Smooth muscle cell (in vitro differentiated cells): ENCODE measurements around the gene RHD. TPM values are rescaled to one million over a fixed set of nuclear protein-coding genes. Genes with fewer than 3 reads are reported as not detected.
"Not testable (repeated sequence)": the region's sequence is repeated elsewhere in the genome, so short reads cannot be mapped to it uniquely, and the experiment has no call there.

Experiments used
- DNase-seq: peaks from one replicate; lab custom pipeline; 2025; ENCODE audit not compliant: unreplicated experiment; lab: John Stamatoyannopoulos, UW
- H2AFZ ChIP-seq: fragments of 200-600 bp; sonication (generic); 2 replicates; pipeline ENCODE4 v1.6.0; 2016; ENCODE audit warnings: antibody characterized with exemption, low read depth, mild to moderate bottlenecking
- H3F3A ChIP-seq: fragments of 200-600 bp; sonication (generic); 2 replicates; pipeline ENCODE4 v1.6.0; 2017; ENCODE audit warnings: antibody characterized with exemption, low read depth
- H3K27ac ChIP-seq: fragments of 200-600 bp; sonication (generic); 2 replicates; pipeline ENCODE4 v1.5.1; 2016; ENCODE audit warnings: low read depth, mild to moderate bottlenecking
- H3K27me3 ChIP-seq: fragments of 200-600 bp; sonication (generic); 2 replicates; pipeline ENCODE4 v1.6.1; 2016; ENCODE audit warnings: low read depth, mild to moderate bottlenecking
- H3K36me3 ChIP-seq: fragments of 200-600 bp; sonication (generic); 2 replicates; pipeline ENCODE4 v1.5.1; 2016; ENCODE audit warnings: low read depth
- H3K4me1 ChIP-seq: fragments of 200-600 bp; sonication (generic); 2 replicates; pipeline ENCODE4 v1.5.1; 2016; ENCODE audit warnings: low read depth
- H3K4me2 ChIP-seq: fragments of 200-600 bp; sonication (generic); 2 replicates; pipeline ENCODE4 v1.6.0; 2016; ENCODE audit warnings: mild to moderate bottlenecking
- H3K4me3 ChIP-seq: fragments of 200-600 bp; sonication (generic); 2 replicates; pipeline ENCODE4 v1.5.1; 2016; ENCODE audit warnings: mild to moderate bottlenecking
- H3K79me2 ChIP-seq: fragments of 200-600 bp; sonication (generic); 2 replicates; pipeline ENCODE4 v1.6.0; 2016; ENCODE audit warnings: low read depth, mild to moderate bottlenecking
- H3K9ac ChIP-seq: fragments of 200-600 bp; sonication (generic); 2 replicates; pipeline ENCODE4 v1.6.0; 2016; ENCODE audit warnings: low read depth
- H3K9me3 ChIP-seq: fragments of 200-600 bp; sonication (generic); replicated peaks from 2 replicates; pipeline ENCODE4 v1.5.1; 2016; ENCODE audit warnings: low read depth
- H4K20me1 ChIP-seq: fragments of 200-600 bp; sonication (generic); 2 replicates; pipeline ENCODE4 v1.6.0; 2016; ENCODE audit warnings: low read depth
- WGBS: methylation state at CpG from one replicate; pipeline ENCODE4 v1.1.7; 2016; ENCODE audit warnings: low lambda C conversion rate; 5-methylcytosine and 5-hydroxymethylcytosine counted together
- polyA plus RNA-seq: library from polyadenylated mRNA; unstranded; fragments of >200 nt; fragmentation: Nextera tagmentation; extraction: Ambion mirVana; gene quantifications from 2 replicates; pipeline ENCODE4 v1.2.1, GENCODE V29; 2016
- total RNA-seq: library from RNA; depleted of rRNA; stranded (reverse); fragments of >200 nt; gene quantifications from 2 replicates; pipeline ENCODE4 v1.2.3, GENCODE V29; 2014

RHD gene
- total and polyA plus RNA-seq, 2 experiments from 2014 or later: not detected

GRCh38 chr1:25290043-25290442 lies 17.7 kb downstream of the RHD start:
- H2AFZ ChIP-seq, H3K4me1 ChIP-seq, H3K4me2 ChIP-seq, H3F3A ChIP-seq, H4K20me1 ChIP-seq, H3K9ac ChIP-seq, H3K27me3 ChIP-seq, DNase-seq, H3K4me3 ChIP-seq, H3K79me2 ChIP-seq, H3K27ac ChIP-seq, H3K36me3 ChIP-seq, H3K9me3 ChIP-seq: not testable (repeated sequence)
- 15% methylated on average over 3 of the region's 6 CpGs for WGBS

GRCh38 chr1:25293426-25293825 lies 21.1 kb downstream of the RHD start:
- not testable (repeated sequence) for H3K79me2 ChIP-seq, H3K9ac ChIP-seq, H3K4me1 ChIP-seq, H2AFZ ChIP-seq, H3K27ac ChIP-seq, H3K36me3 ChIP-seq, H3K4me3 ChIP-seq, H4K20me1 ChIP-seq, DNase-seq, H3K9me3 ChIP-seq, H3K4me2 ChIP-seq, H3F3A ChIP-seq, H3K27me3 ChIP-seq
- 92% methylated on average over 2 of the region's 2 CpGs for WGBS

DNA sequence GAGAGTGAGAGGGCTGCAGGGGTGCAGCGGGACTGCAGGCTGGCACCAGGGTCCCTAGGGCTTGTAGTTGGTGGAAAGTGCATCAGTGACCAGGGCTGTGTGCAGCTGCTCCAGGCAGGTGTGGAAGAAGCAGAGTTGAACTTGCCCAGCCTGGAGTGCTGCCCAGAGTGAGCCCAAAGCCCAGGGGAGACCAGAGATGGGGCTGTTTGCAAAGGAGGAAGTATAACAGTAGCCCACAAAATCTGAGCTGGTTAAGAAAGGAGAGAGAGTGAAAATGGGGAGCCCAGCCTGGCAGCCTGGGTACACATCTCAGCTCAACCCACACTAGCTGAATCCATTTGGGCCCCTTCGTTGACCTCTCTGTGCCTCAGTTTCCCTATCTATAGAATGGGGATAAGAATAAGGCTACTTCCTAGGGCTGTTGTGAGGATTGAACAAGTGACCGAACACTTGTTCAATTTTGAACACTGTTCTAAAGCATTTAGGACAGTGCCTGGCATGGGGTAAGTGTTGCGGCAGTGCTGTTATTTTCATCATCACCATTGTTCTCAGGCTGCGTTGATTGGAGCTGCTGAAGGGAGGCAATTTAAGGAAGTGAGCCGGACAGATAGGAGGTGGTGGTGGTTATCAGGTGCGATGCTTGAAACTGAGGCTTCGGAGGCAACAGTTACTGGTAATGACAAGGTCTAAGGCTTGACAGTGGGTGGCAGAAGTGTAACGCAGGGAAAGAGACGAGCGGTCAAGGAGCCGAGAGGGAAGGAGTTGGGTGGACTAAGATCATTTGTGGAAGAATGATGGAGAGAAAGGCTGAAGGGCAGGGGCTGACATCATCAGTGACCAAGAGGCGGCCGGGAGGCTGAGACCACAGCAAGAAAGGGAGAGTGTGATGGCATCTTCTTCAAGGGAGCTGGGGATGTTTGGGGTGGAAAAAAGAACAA lies 22.8 kb downstream of the RHD start:
- no CpG with 5 or more reads among the region's 14 CpGs for WGBS
- H3K36me3 ChIP-seq, H3K9ac ChIP-seq, H3K9me3 ChIP-seq, H3K27me3 ChIP-seq, H3K4me2 ChIP-seq, H3F3A ChIP-seq, H3K4me3 ChIP-seq, H3K79me2 ChIP-seq, H3K4me1 ChIP-seq, H3K27ac ChIP-seq, DNase-seq, H2AFZ ChIP-seq, H4K20me1 ChIP-seq: not testable (repeated sequence)

DNA sequence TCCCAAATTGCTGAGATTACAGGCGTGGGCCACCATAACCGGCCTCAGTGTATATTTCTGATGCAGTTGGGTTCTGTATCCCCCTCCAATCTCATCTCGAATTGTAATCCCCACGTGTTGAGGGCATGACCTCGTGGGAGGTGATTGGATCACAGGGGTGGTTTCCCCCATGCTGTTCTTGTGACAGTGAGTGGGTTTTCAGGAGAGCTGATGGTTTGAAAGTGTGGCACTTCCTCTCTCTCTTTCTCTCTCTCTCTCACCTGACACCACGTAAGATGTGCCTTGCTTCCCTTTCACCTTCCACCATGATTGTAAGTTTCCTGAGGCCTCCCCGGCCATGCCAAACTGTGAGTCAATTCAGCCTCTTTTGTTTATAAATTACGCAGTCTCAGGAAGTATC lies 24.2 kb downstream of the RHD start:
- H3K9me3 ChIP-seq, H3K27me3 ChIP-seq, H4K20me1 ChIP-seq, H3K4me3 ChIP-seq, H3K36me3 ChIP-seq, H2AFZ ChIP-seq, H3K9ac ChIP-seq, H3K79me2 ChIP-seq, H3K4me1 ChIP-seq, H3K27ac ChIP-seq, H3F3A ChIP-seq, H3K4me2 ChIP-seq, DNase-seq: not testable (repeated sequence)
- WGBS: 80% methylated on average over 7 of the region's 8 CpGs

DNA sequence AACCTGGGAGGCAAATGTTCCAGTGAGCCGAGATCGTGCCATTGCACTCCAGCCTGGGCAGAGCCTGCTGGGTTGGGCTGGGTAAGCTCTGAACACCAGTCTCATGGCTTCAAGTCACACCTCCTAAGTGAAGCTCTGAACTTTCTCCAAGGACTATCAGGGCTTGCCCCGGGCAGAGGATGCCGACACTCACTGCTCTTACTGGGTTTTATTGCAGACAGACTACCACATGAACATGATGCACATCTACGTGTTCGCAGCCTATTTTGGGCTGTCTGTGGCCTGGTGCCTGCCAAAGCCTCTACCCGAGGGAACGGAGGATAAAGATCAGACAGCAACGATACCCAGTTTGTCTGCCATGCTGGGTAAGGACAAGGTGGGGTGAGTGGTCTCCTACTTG lies 28.4 kb downstream of the RHD start:
- not testable (repeated sequence) for H3K4me2 ChIP-seq, H3K4me3 ChIP-seq, H4K20me1 ChIP-seq, H3K27me3 ChIP-seq, H3K9ac ChIP-seq, H3K9me3 ChIP-seq, DNase-seq, H3K79me2 ChIP-seq, H3K27ac ChIP-seq, H3K36me3 ChIP-seq, H3F3A ChIP-seq, H2AFZ ChIP-seq, H3K4me1 ChIP-seq
- 76% methylated on average over 9 of the region's 9 CpGs for WGBS

DNA sequence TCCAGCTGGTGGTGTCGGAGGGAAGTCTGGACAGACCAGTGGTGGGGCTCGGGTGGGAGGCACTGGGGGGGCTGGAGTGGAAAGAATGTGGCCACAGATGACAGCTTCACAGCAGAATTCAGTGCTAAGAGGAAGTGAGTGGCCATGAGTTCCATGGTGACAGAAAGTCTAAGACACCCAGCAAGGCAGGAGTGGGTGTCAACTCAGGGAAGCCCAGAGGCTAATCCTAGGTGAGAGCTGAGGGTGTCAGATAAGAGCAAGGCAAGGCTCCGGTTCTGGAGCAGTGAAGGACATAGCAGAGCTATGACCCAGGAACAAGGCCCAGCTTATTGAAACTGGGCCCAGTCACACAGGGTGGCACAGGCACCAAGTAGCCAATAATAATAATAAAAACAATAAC lies 30.0 kb downstream of the RHD start:
- WGBS: 67% methylated on average over 1 of the region's 3 CpGs
- not testable (repeated sequence) for H3K27me3 ChIP-seq, H2AFZ ChIP-seq, H3K36me3 ChIP-seq, H3K4me1 ChIP-seq, H3K79me2 ChIP-seq, H3K9ac ChIP-seq, H4K20me1 ChIP-seq, H3K27ac ChIP-seq, H3K4me3 ChIP-seq, H3F3A ChIP-seq, DNase-seq, H3K9me3 ChIP-seq, H3K4me2 ChIP-seq

- H3K27me3 ChIP-seq, H2AFZ ChIP-seq, H3K4me2 ChIP-seq, H3F3A ChIP-seq, H3K4me1 ChIP-seq, H3K9ac ChIP-seq, H3K9me3 ChIP-seq, H3K36me3 ChIP-seq, H3K27ac ChIP-seq, DNase-seq, H4K20me1 ChIP-seq, H3K79me2 ChIP-seq, H3K4me3 ChIP-seq: not testable (repeated sequence)
- WGBS: 67% methylated on average over 4 of the region's 4 CpGs
These were observed 32.6 kb downstream of the RHD start for GRCh38 chr1:25304936-25305335.

- WGBS: no CpG with 5 or more reads among the region's 1 CpG
- H3K36me3 ChIP-seq, H3K27me3 ChIP-seq, H3K4me2 ChIP-seq, H2AFZ ChIP-seq, H3K27ac ChIP-seq, H3K4me3 ChIP-seq, H3F3A ChIP-seq, H3K79me2 ChIP-seq, H4K20me1 ChIP-seq, H3K9me3 ChIP-seq, H3K4me1 ChIP-seq, DNase-seq, H3K9ac ChIP-seq: not testable (repeated sequence)
These were observed 35.9 kb downstream of the RHD start for GRCh38 chr1:25308168-25308567.
